H4 (cell line): Measurements from ENCODE around the gene FBXW8. TPM values are rescaled to one million over a fixed set of nuclear protein-coding genes. Genes with fewer than 3 reads are reported as not detected.

Source experiments
- DNase-seq: peaks from one replicate; pipeline ENCODE4 v3.0.0-alpha.2; 2015; ENCODE audit warnings: low spot score
- total RNA-seq: library from RNA; depleted of rRNA; stranded (reverse); fragments of >200 nt; shearing (Covaris generic); gene quantifications from 2 replicates; pipeline ENCODE4 v1.2.3, GENCODE V29; 2014

Gene FBXW8
- total RNA-seq, 1 experiment from 2014 or later, result 9.8 TPM

DNA sequence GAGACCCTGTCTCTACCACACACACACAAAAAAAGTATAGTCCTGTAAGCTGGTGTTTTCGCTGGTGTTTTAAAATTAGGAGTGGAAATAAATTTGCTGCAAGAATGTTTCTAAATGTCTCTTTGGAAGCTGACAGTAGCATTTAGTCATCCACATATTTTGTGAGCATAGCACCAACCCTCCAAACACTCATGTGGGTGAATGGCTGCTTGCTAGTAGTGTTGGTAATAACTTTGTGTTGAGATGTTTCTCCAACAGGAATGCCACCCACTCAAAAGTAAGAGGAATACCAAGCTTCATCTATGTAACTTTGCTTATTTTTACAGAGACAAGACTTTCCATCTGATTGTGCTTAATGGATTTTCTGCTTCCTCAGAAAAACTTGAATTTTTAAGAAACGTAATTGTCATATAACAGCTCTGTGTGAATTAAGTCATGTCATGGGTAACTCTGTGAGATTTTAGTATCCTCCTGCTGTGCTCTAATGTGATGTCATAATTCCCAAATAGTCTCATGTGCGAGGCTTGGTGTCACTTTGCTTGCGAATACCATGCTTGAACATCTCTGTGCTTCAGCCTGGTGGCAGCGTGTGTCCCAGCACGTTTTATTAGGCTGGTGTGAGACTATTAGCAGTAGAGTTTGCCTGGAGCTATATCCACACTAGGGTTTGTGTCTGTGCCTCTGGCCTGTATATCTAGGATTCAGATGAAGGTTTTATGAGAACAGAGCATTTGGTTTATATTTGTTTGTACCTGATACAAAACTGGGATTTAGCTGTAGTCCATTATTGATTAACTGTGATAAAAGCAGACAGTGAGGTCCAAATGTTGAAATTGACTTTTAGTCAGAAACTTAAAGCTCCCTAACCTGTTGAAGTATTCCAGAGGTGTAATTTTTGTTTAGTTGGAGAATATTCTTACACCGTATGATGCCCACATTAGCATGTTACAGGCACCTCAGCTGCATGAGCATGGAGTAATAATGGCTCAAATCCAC is 80.5 kb downstream of the FBXW8 start:
- no peak for DNase-seq

DNA sequence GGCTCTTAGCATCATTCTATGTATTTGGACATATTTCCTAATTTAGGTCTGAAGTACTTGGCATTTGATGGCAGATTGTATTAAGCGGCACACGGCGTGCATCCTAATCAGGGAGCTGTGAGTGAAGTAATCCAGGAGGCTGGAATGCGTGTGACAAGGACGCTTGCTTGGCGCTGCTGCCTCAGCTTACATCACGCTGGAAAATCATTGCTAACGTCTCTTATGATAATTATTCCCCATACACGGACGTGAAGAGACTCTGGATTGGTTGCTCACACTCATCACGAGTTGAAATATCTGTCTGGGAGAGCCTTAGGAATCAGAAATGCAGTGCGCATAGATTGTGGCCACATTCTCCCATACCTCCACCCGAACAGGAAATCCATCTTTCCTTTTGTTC is 85.3 kb downstream of the FBXW8 start:
- no peak for DNase-seq

DNA sequence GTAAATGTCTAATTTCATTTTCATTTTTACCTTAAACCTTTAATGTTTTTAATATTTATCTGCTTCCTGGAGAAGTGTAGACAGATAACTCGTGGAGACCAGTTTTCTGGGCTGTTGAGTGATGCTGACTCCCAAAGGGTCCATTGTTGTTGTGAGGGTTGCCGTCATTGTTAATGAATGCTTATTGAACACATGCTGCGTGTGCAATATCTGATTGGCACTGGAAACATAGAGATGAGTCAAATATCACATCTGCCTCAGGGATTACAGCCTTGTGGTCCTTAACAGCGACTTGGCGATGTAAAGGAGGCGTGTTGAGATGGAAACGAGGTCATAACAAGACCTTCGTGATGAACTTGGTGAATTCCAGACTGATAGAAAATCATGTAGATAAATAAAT is 85.9 kb downstream of the FBXW8 start:
- no peak for DNase-seq

DNA sequence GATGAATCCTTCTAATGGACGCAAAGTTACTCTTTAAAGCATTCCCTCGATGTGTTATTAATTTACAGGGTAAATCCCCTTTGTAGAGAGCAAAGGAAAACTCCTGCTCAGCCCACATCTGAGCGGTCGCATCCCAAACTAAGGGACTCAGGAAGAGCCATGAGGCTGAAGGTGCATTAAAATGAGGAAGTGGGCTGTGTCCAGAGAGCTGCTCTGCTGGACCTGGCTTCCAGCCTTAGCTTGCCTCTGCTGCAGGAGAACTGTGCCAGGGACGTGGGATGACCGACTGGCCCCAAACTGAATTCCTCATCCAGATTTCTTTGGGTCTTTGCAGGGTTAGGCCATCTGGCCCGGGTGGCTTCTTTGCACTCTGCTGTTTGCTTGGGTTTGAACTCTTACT is 88.3 kb downstream of the FBXW8 start:
- no peak for DNase-seq

DNA sequence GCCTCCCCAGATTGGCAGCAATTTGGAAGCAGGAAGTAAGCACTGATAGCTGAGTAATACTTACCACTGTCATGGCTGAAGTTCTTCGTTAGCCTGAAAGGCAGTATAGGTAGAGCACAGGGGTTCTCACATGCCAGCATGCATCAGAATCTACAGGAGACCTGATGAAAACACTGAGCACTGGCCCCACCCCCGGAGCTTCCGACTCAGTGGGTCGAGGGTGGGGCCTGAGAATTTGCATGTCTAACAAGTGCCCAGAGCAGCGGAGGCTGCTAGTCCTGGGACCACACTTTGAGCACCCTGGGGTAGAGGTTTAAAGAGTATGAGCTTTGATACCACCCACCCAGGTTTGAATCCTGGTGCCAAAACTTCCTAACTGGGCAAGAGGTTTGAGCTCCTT is 89.6 kb downstream of the FBXW8 start:
- no peak for DNase-seq

DNA sequence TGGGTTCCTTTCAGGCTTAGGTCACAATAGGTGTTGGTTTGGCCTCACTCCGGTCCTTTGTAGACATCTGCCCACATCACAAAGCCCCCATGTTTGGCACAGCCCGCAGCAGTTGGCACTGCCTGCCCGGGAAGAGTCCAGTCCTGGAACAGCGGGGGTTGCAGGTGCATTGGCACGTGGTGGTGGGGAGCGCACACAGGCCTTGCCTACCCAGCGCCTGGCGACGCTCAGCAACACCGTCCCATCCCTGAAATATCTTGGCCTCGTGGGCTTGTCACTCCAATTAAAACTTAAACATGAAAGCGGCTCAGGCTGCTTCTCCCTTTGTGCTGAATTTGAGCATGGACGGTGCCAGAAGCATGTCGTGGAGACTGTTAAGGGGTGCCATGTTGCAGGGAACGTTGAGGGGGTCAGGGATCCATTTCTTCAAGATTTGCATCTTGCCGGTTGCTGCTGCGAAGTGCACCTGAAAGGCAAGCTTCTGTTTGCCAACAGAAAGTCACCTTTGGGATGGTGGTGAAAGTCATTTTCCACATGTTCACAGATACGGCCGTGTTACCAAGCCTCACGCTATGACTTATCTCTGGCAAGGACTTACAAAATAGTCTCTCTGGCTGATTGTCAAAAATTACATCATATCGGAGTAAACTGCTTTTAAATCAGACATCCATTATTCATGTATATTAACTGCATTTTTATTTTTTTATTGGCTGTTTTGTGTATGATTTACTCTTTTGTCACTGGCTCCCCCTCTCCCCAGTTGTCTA is 91.5 kb downstream of the FBXW8 start:
- no peak for DNase-seq

DNA sequence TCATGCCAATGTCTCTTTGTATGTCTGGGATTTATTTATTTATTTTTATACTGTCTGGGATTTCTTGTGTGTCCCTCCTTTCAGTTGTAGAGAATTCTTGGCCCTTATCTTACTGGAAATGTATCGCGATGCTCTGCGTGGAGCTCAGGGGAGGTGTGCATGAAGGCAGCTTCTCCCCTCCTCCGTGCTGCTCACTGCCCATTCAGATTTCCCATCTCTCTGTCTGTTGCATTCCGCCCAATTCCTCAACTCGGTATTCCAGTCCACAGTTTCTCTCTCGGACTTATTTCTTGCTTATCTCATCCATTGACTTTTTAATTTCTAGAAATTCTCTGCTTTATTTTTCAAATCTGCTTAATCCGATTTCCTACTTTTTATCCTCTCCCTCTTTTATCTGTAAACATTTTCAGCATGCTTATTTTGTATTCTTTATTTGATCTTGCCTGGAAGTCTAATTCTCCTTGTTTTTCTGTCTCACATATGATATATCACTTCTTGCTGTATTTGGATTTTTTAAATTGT is 93.2 kb downstream of the FBXW8 start:
- DNase-seq, result no peak

DNA sequence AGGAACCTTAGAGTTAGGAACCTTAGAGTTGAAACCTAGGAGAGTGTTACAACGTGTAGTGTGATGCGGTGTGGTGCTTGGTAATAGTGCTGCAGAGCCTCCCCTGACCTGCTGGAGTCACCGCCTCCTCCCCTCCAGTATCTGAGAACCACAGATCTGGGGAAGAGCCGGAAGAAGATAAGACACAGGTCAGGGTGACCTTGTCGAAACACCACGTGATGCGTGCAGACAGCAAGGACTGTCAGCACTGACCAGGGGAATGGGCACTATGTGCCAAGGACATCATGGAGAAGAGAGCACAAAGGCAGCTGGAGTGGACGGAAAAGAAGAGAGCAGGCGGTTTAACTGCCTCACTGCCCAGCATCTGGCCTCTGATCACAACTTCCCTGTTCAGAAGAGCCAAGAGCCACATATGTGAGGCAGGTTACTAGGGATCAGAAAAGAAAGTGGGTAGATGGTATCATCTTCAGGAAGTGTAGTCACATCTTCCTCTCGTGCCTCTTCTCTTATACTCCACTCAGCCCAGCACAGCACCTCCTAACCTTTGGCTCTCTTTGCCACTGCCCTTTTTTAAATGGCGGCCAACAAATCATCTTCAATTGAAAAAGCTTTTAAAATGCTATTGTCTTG is 94.8 kb downstream of the FBXW8 start:
- no peak for DNase-seq

DNA sequence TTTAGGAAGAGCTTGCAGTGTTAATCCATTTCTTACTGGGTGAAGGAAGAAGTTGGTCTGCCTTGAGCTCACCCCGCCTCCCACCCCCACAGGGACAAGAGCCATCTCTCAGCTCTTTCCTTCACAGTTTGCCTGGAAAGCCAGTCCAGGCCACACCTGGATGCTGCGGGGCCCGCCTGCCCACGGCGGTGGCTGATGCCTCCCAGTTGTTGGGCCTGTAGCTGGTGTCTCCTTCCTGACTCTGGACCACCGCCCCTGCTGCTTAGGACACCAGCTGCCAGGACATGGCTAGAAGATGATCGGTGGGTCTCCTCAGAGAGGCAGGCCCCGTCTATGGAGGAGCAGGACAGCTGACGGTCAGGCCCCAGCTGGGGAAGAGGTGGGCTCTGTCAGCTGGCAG is 95.6 kb downstream of the FBXW8 start:
- DNase-seq, result no peak

DNA sequence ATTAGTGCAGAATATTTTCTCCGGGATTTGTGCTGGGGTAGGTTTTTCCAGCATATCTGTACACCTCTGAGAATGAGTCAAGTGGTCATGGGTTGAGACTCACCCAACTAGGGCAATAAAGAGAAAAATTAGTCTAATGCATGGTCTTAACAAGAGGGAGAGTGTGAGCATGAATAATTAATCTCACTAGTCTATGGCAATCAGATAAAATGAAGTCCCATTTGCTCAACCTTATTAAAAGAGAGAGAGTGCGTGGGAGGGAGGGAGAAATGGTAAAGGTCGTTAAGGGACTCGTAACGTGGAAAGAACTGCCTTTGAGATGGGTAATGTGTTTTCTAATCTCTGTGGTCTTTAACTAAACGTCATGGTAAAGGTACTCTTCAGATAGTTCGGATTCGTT is 96.8 kb downstream of the FBXW8 start:
- DNase-seq, result no peak

DNA sequence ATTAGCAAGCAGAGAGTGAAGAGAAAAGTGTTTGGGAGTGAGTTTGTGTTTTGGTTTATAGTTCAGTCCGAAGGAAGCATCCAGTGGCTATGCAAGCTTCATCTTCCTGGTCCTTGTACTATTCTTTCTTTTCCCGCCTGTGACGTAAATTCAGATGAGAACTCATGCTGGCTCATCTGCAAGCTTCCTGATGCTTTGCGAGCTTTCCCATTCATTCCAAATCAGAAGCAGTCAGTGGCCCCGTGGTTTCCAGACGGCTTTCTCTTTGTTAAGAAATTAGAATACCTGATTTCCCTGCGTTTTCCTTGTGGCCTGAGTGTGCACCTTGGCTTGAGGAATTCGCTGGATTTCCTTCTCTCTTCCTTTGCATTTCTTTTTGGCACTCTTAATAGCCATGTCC is 99.0 kb downstream of the FBXW8 start:
- no peak for DNase-seq

DNA sequence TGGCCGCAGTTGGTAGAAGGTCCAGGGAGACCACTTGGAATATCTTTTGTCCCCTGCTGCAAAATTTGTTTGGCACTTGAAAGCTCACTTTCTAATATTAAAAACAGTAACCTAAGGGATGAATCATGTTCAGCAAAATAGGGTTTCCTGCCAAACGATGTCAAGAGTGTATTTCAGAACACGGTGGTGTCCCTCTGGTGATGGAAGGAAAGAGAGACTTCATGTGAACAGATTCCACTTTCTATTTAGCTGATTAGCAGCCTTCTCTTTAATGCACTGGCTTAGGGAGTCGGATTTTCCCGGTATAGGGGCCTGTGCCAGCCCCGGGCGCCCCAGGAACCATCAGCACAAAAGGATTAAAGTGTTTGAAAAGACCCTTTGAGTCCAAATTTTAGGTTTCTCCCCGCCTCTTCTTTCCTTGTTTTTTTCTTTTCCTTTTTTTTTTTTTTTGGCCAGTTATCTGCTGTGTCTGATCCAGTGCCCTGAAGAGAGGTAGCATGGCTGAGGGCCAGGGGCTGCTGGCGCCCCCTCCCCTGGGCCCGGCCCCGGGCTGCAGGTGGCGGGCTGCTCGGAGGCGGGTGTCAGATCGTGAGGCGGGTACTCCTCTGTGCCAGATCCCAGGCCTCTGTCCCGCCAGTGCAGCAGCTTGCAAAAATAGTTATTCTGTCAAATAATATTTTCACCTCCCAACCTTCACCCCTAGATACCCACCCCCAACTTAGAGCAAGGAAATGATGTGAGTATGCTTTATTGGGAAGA is 100.1 kb downstream of the FBXW8 start:
- DNase-seq, result no peak

DNA sequence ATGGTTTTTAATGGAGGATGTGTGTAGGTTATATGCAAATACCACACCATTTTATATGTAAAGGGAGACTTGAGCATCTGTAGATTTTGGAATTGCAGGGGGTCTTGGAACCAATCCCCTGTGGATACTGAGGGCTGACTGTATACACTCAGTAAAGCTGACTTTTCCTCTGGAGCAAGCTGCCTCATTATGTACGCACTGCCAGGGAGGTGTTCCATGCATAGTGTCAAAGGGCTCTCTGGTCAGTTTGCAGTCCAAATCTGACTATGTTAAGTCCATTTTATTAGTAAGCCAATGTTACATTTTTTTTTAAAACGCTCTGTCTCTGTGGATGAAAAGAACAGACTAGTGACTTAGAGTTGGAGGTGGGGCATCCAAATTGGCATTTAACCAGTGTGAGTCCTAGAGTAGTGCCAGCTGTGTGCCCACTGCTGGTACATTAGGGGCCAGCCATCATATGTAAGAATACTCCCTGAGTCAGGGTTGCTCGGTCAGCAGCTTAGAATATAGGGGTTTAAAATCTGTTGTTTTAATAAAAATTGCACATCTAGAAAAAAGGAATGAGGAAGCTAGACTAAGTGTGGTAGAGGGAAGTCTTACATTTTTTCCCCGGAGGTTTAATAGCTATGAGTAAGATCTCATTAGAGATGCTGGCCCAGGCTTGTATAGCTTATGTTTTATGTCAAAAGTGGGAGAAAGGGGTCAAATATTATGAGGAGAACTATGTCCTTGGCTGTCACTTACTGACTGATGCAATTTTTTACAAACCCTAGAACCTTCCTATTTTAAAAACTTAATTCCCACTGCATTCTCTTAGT is 101.4 kb downstream of the FBXW8 start:
- DNase-seq, result no peak

DNA sequence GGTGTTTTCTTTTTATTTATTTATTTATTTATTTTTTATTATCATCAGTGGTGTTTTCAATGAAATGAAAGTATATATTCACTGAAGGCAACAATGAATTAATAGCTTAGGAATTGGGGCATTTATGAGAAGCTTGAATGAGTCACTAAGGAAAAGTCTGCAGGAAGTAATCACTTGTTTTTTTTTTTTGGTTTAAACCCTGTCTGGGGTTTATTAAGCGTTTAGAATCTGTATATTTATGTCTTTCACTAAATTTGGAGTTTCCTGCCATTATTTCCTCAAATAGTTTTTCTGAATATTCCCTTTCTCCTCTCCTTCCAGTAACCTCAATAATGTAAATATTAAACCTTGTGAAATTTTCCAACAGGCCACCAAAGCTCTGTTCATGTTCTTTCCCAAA is 103.0 kb downstream of the FBXW8 start:
- no peak for DNase-seq

DNA sequence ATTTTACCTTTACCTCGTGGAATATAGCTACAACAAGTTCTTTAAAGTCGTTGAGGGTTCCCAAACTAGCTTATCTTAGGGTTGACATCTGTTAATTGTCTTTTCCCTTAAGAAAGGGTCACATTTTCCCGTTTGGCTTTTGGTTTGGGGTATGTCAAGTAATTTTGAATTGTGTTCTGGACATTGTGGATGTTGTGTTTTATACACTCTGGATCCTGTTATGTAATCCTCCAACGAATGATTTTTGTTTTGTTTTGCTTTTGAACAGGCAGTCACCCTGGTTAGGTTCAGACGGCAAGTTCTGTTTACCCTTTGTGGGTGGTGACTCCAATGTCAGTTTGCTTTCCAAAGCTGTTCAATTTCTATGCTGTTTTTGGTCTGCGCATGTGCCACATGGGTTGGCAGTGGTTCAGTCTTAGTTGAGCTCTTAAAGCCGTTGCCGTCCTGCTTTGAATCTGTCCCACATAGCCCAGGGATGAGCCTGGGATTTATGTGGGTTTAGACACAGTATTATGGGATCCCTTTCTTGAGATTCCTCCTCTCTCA is 103.7 kb downstream of the FBXW8 start:
- no peak for DNase-seq

DNA sequence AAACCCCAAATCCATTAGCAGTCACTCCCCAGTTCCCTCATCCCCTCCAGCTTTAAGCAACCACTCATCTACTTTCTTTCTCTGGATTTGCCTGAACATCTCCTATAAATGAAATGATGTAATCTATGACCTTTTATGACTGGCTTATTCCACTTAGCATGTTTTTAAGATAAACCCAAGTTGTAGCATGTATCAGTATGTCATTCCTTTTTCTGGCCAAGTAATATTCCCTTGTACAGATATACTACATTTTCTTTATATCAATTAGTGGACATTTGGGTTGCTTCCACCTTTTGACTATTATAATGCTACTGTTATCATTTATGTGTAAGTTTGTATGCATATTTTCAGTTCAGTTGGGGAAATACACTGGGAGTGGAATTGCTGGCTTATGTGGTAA is 105.1 kb downstream of the FBXW8 start:
- DNase-seq, result no peak

DNA sequence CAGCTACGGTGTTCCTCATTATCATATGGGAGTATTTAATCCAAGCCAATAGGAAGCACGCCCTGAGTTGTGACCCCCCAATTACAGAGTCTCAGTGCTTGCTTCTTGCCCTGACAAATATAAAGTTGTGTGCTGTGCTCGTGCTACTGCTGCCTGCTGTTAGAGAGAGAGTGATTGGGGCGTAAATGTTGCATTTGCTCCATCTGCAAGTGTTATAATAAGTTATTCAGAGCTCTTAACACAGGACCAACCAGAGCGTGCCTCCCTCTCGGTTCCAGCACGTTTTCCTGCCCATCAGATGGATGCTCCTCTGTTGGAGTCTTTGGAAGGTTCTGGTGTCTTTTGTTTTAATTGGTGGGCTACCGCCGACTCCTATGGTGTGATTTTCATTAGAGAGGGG is 107.1 kb downstream of the FBXW8 start:
- DNase-seq, result no peak

DNA sequence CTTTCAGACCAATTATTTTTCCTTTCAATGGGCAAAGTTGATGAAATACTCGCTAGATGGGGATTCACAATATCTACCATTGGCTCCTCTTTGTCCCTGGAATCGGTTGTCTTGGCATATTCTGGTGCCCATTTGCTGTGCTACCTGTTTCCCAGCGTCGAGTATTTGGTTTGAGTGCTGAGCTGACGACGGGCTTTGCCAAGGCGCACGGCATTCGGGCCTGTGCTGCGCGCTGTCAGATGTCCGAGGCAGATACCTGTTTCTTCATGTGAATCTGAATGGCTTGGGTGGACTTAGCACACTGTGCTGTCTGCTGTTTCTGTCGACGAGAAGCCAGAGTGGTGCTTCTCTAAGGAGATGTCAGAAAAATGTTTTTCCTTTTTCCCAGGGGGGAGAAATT is 107.5 kb downstream of the FBXW8 start:
- no peak for DNase-seq

DNA sequence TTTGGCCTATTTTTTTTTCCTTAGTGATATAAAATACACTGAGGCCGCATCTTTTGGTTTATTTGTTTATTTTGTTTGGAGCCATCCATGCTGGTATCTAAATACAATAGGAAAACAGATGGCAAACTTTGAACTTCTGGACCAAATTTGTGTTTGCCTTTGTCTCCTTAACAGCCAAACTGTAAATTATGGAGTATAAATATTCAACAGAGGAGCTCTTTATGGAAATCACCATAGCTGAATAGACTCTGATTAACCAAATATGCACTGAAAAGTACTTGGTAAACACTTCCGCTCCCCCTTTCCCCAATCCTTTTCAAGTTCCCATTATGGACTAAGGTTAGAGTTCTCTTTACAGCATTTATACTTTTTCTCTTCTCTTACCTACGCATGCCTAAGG is 107.9 kb downstream of the FBXW8 start:
- no peak for DNase-seq

DNA sequence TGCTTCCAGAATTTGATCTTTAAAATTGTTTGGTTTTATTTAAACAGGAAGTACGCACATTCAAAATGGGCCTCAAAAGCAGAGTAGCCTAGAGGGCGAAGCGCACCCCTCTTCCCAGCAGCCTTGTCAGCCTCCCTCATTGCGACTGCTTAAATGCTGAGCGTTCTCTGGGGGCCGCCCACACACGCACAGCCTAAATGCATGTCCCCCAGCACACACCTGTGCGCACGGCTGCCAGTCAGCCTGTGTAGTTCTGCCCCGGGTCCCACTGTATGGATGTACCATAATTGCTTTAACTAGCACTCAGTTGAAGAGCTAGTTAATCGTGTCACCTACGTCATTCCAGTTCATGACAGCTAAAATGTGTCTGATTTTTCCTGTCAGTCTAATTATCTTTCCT is 109.1 kb downstream of the FBXW8 start:
- no peak for DNase-seq
